PC-3 (cell line): ENCODE results near the gene TSPO.

Experiments
- CTCF ChIP-seq: fragments of 300-600 bp; sonication (generic); conservative IDR thresholded peaks from 2 replicates; pipeline ENCODE4 v1.5.1; 2017; ENCODE audit warnings: antibody characterized with exemption, low read depth, mild to moderate bottlenecking, low read length
- EZH2 ChIP-seq: fragments of 300-600 bp; sonication (generic); IDR thresholded peaks from one replicate; pipeline ENCODE4 v1.6.1; 2017; ENCODE audit warnings: antibody characterized with exemption, mild to moderate bottlenecking, low read length; ENCODE audit not compliant: unreplicated experiment

- no peak for TF ChIP-seq CTCF
- no peak for TF ChIP-seq EZH2
These were observed 28.0 kb downstream of the TSPO start for GRCh38 chr22:43179146-43179910.
